SJSA1 (cell line): ENCODE data around the gene AGBL3. TPM values are rescaled to one million over a fixed set of nuclear protein-coding genes. Genes with fewer than 3 reads are reported as not detected.

Source experiments
- DNase-seq, 2 experiments: peaks; one replicate each; pipeline ENCODE4 v3.0.0-alpha.2; 2015 to 2020; ENCODE audit warnings: low spot score in 2 of 2, low read depth in 1 of 2
- H3K27ac ChIP-seq: fragments of 250-450 bp; sonication (Bioruptor Pico); 2 replicates; pipeline ENCODE4 v1.5.1; 2020; ENCODE audit warnings: mild to moderate bottlenecking, moderate library complexity
- H3K27me3 ChIP-seq: fragments of 250-450 bp; sonication (Bioruptor Pico); replicated peaks from 2 replicates; pipeline ENCODE4 v1.5.1; 2020; ENCODE audit warnings: mild to moderate bottlenecking, moderate library complexity
- H3K36me3 ChIP-seq: fragments of 250-450 bp; sonication (Bioruptor Pico); 2 replicates; pipeline ENCODE4 v1.5.1; 2020; ENCODE audit warnings: mild to moderate bottlenecking
- H3K4me1 ChIP-seq: fragments of 250-450 bp; sonication (Bioruptor Pico); replicated peaks from 2 replicates; pipeline ENCODE4 v1.6.1; 2021; ENCODE audit warnings: mild to moderate bottlenecking
- H3K4me3 ChIP-seq: fragments of 250-450 bp; sonication (Bioruptor Pico); 2 replicates; pipeline ENCODE4 v1.5.1; 2020; ENCODE audit warnings: mild to moderate bottlenecking
- H3K9me3 ChIP-seq: fragments of 250-450 bp; sonication (Bioruptor Pico); replicated peaks from 2 replicates; pipeline ENCODE4 v1.5.1; 2020; ENCODE audit warnings: mild to moderate bottlenecking
- total RNA-seq: library from RNA; depleted of rRNA; stranded (reverse); fragments of >200 nt; shearing (Covaris generic); gene quantifications from 2 replicates; pipeline ENCODE4 v1.2.3, GENCODE V29; 2014; rRNA removed

Gene AGBL3
- total RNA-seq, 1 experiment from 2014 or later, result 0.37 TPM

GRCh38 chr7:135175931-135176330, 189.6 kb downstream of the AGBL3 start:
- Histone ChIP-seq H3K27ac (no peak overlapping the region), H3K4me3 (no peak overlapping the region), H3K27me3 (no peaks in the 10 kb centered on the region), H3K36me3 (peaks cover 5% of the 10 kb centered on the region), H3K9me3 (peaks cover 5% of the 10 kb centered on the region), H3K4me1 (0 out of 2 replicates have a peak, but pooled peaks cover 3% of the 10 kb centered on the region)
- DNase-seq, result no peak

GRCh38 chr7:135177028-135177696, 190.9 kb downstream of the AGBL3 start:
- peak in 1 of 2 experiments; percentile 19 for DNase-seq
- H3K4me3 ChIP-seq, result no peak overlapping the region
- no peaks in the 10 kb centered on the region for H3K27me3 ChIP-seq
- peaks cover 18% of the 10 kb centered on the region for H3K36me3 ChIP-seq
- H3K9me3 ChIP-seq, result peaks cover 18% of the 10 kb centered on the region
- no peak overlapping the region for H3K27ac ChIP-seq
- H3K4me1 ChIP-seq, result 0 out of 2 replicates have a peak, but pooled peaks cover 3% of the 10 kb centered on the region

- H3K27me3 ChIP-seq, result no peaks in the 10 kb centered on the region
- H3K4me1 ChIP-seq, result 0 out of 2 replicates have a peak, but pooled peaks cover 3% of the 10 kb centered on the region
- DNase-seq, result peak in 1 of 2 experiments; percentile 3
- no peak overlapping the region for H3K4me3 ChIP-seq
- H3K36me3 ChIP-seq, result peaks cover 28% of the 10 kb centered on the region
- peaks cover 22% of the 10 kb centered on the region for H3K9me3 ChIP-seq
- H3K27ac ChIP-seq, result no peak overlapping the region
Observed at GRCh38 chr7:135178364-135178763, 192.1 kb downstream of the AGBL3 start.

- no peak overlapping the region for H3K4me3 ChIP-seq
- DNase-seq, result peak in 1 of 2 experiments; percentile 9
- no peaks in the 10 kb centered on the region for H3K27me3 ChIP-seq
- 0 out of 2 replicates have a peak, but pooled peaks cover 3% of the 10 kb centered on the region for H3K4me1 ChIP-seq
- H3K27ac ChIP-seq, result no peak overlapping the region
- peaks cover 39% of the 10 kb centered on the region for H3K36me3 ChIP-seq
- peaks cover 22% of the 10 kb centered on the region for H3K9me3 ChIP-seq
Observed at GRCh38 chr7:135179321-135179925, 193.1 kb downstream of the AGBL3 start.

- H3K27me3 ChIP-seq, result no peaks in the 10 kb centered on the region
- H3K36me3 ChIP-seq, result peaks cover 46% of the 10 kb centered on the region
- peaks cover 22% of the 10 kb centered on the region for H3K9me3 ChIP-seq
- H3K4me3 ChIP-seq, result no peak overlapping the region
- DNase-seq, result no peak
- H3K4me1 ChIP-seq, result 0 out of 2 replicates have a peak, but pooled peaks cover 3% of the 10 kb centered on the region
- no peak overlapping the region for H3K27ac ChIP-seq
Observed at GRCh38 chr7:135180122-135180521, 193.8 kb downstream of the AGBL3 start.

- H3K36me3 ChIP-seq, result peaks cover 58% of the 10 kb centered on the region
- H3K27me3 ChIP-seq, result no peaks in the 10 kb centered on the region
- no peak for DNase-seq
- H3K27ac ChIP-seq, result no peak overlapping the region
- H3K4me1 ChIP-seq, result 0 out of 2 replicates have a peak, but pooled peaks cover 3% of the 10 kb centered on the region
- H3K9me3 ChIP-seq, result peaks cover 22% of the 10 kb centered on the region
- no peak overlapping the region for H3K4me3 ChIP-seq
Observed at GRCh38 chr7:135181261-135181928, 195.1 kb downstream of the AGBL3 start.

GRCh38 chr7:135181929-135182678, 195.8 kb downstream of the AGBL3 start:
- Histone ChIP-seq H3K27ac (no peak overlapping the region), H3K9me3 (peaks cover 22% of the 10 kb centered on the region), H3K36me3 (peaks cover 65% of the 10 kb centered on the region), H3K4me1 (0 out of 2 replicates have a peak, but pooled peaks cover 3% of the 10 kb centered on the region), H3K27me3 (no peaks in the 10 kb centered on the region), H3K4me3 (no peak overlapping the region)
- no peak for DNase-seq

- Histone ChIP-seq H3K36me3 (peaks cover 79% of the 10 kb centered on the region), H3K27me3 (no peaks in the 10 kb centered on the region), H3K27ac (no peak overlapping the region), H3K4me1 (0 out of 2 replicates have a peak, but pooled peaks cover 4% of the 10 kb centered on the region), H3K9me3 (peaks cover 22% of the 10 kb centered on the region), H3K4me3 (no peak overlapping the region)
- no peak for DNase-seq
Observed at GRCh38 chr7:135183478-135183877, 197.2 kb downstream of the AGBL3 start.

GRCh38 chr7:135184254-135184841, 198.0 kb downstream of the AGBL3 start:
- Histone ChIP-seq H3K27ac (no peak overlapping the region), H3K9me3 (peaks cover 22% of the 10 kb centered on the region), H3K4me3 (no peak overlapping the region), H3K4me1 (0 out of 2 replicates have a peak, but pooled peaks cover 8% of the 10 kb centered on the region), H3K27me3 (no peaks in the 10 kb centered on the region), H3K36me3 (peaks cover 88% of the 10 kb centered on the region)
- DNase-seq, result no peak

Other genes with a start within 250 kb of the AGBL3 start
- 411 and 544 TPM in 2 replicates for gene CALD1, start 206.9 kb upstream of the AGBL3 start, total RNA-seq
- gene TMEM140, start 161.6 kb downstream of the AGBL3 start, total RNA-seq, result 1.1 and 2.2 TPM in 2 replicates
- 67.1 and 81.6 TPM in 2 replicates for gene CYREN, start 184.2 kb downstream of the AGBL3 start, total RNA-seq
- gene WDR91, start 225.0 kb downstream of the AGBL3 start, total RNA-seq, result 6.3 and 11.0 TPM in 2 replicates
- gene STRA8, start 247.3 kb downstream of the AGBL3 start, total RNA-seq, result not detected in 2 replicates